Right lobe of liver (tissue), 4 donors: ENCODE results near the gene NPIPB12.
"Not testable (repeated sequence)": the region's sequence is repeated elsewhere in the genome, so short reads cannot be mapped to it uniquely, and the experiment has no call there.

Experiments
- CTCF ChIP-seq, 4 donors: fragments of 200-600 bp in 3 of 4; fragments of 450-650 bp in 1 of 4; IDR thresholded peaks; one replicate each; pipeline versions ENCODE4 v1.5.1 to v1.8.0; 2016 to 2022; ENCODE audit warnings: antibody characterized with exemption in 4 of 4, mild to moderate bottlenecking in 2 of 4
- POLR2A ChIP-seq: fragments of 450-650 bp; IDR thresholded peaks from one replicate; pipeline ENCODE4 v1.6.1; 2017; ENCODE audit warnings: antibody characterized with exemption, mild to moderate bottlenecking
- donor health status: DM: no; HTN: no; CAD: no.
- donor health status: DM: no; HTN: no; CAD: no.
- donor health status: DM: no; HTN: yes; CAD: no.

- not testable (repeated sequence) for TF ChIP-seq POLR2A; CTCF (IDR thresholded peaks at IDR 0.05)
Observed at GRCh38 chr16:29459706-29460646, 46.2 kb downstream of the NPIPB12 start, which contains the start of gene SULT1A4.
